Heart right ventricle (tissue), 16 donors: ENCODE data around the gene DMGDH. TPM values are rescaled to one million over a fixed set of nuclear protein-coding genes. Genes with fewer than 3 reads are reported as not detected.
A peak's percentile ranks its signal among the peaks of the same experiment; 100 is the strongest.

ENCODE experiments used
- ATAC-seq, 8 donors: fragments of 200-7000 bp; cut with Tn5 transposase; one replicate each; pipeline ENCODE4 v1.9.1; 2020; ENCODE audit warnings: mild to moderate bottlenecking in 8 of 8, moderate library complexity in 8 of 8, moderate number of reproducible peaks in 1 of 8
- DNase-seq, 2 donors: peaks; one replicate each; pipeline ENCODE4 v3.0.0-alpha.2; 2020
- H3K27ac ChIP-seq, 10 donors: fragments of 200-600 bp; sonication (generic) in 2 of 10; one replicate each; pipeline versions ENCODE4 v1.5.0 to v1.8.0; 2020 to 2022; ENCODE audit warnings: mild to moderate bottlenecking in 3 of 10
- H3K27me3 ChIP-seq, 7 donors: fragments of 200-600 bp; one replicate each; pipeline ENCODE4 v1.8.0; 2021 to 2022; ENCODE audit warnings: mild to moderate bottlenecking in 2 of 7
- H3K36me3 ChIP-seq, 9 donors: fragments of 200-600 bp; sonication (generic) in 1 of 9; one replicate each; pipeline versions ENCODE4 v1.5.0 to v1.8.0; 2020 to 2022; ENCODE audit warnings: mild to moderate bottlenecking in 2 of 9
- H3K4me1 ChIP-seq, 9 donors: fragments of 200-600 bp; sonication (generic) in 1 of 9; one replicate each; pipeline versions ENCODE4 v1.5.0 to v1.8.0; 2020 to 2022; ENCODE audit warnings: mild to moderate bottlenecking in 4 of 9
- H3K4me3 ChIP-seq, 10 donors: fragments of 200-600 bp; sonication (generic) in 2 of 10; one replicate each; pipeline versions ENCODE4 v1.5.0 to v1.8.0; 2020 to 2022; ENCODE audit warnings: mild to moderate bottlenecking in 7 of 10, moderate library complexity in 2 of 10
- H3K9me3 ChIP-seq, 11 donors: fragments of 200-600 bp in 10 of 11; sonication (generic) in 2 of 11; one replicate each; pipeline versions ENCODE4 v1.5.0 to v1.8.0; 2013 to 2022; ENCODE audit warnings: mild to moderate bottlenecking in 2 of 11, control low read depth in 1 of 11, moderate library complexity in 1 of 11
- WGBS, 2 donors: extraction: QIAGEN DNeasy Blood & Tissue Kit; methylation state at CpG; one replicate each; pipeline ENCODE4 v1.1.7; 2013; ENCODE audit warnings: inconsistent platforms in 1 of 2; 5-methylcytosine and 5-hydroxymethylcytosine counted together
- intact Hi-C, 10 donors: fragments of 100-400 bp; cut with DNase I; formaldehyde crosslinking; loops; one replicate each; pipeline versions ENCODE4 v1.11.1 to v1.14.2; 2022
- polyA plus RNA-seq, 2 donors: library from polyadenylated mRNA; stranded (reverse); fragments of 200-250 nt; gene quantifications; one replicate each; pipeline ENCODE4 v1.2.3, GENCODE V29; 2013
- total RNA-seq, 10 donors: library from RNA; stranded (reverse); fragmentation: NEBNext Ultra II Directional in 3 of 10; extraction: Animal tissue kit (Norgen Biotek cat#: 25700) in 3 of 10; gene quantifications; one replicate each; pipeline versions ENCODE4 v1.2.1 to v1.2.4, GENCODE V29; 2021 to 2023
- TF ChIP-seq, protein P1 (sequence below), 9 donors: fragments of 200-600 bp; sonication (generic) in 2 of 9; IDR thresholded peaks; one replicate each; pipeline versions ENCODE4 v1.5.0 to v1.8.0; 2021 to 2022; ENCODE audit warnings: antibody characterized with exemption in 9 of 9, mild to moderate bottlenecking in 5 of 9, moderate library complexity in 1 of 9
- donor health status: Arrhythmogenic right ventricular cardiomyopathy.
- donor health status: ischemic (EF 13 %, LVEDD 7.1; RV severe dilation, severe dysfunction).
- donor health status: healthy with polysubstance abuse.
- donor health status: DM: no; HTN: yes; CAD: no.
- donor health status: DM: no; HTN: no; CAD: no.
- donor health status: ischemic (EF 25% LVEDD 6.9; RV normal size, moderate dysfunction).
- donor health status: ischemic (EF 25% LVEDD 5.7; RV mildly dilated, moderate dysfunction).
- donor health status: healthy.
- donor health status: DM: yes; HTN: yes; CAD: no.
- donor health status: Ischemic cardiomyopathy.
- donor health status: ischemic (EF 35%, LVEDD 5.7; RV mildly dilated, moderate dysfunction).
- donor health status: nonischemic (EF 11% LVEDD 7.7; RV severe dilation, severe dysfunction).
- donor health status: DM: yes; HTN: yes; CAD: no.
- donor health status: PGD.
- donor health status: ischemic (EF 29% LVEDD 5.4; RV normal size, mild dysfunction).
- donor health status: nonischemic (EF 23%, LVEDD 6.1; RV moderate dilation, normal function).

DMGDH gene
- total and polyA plus RNA-seq, 12 donors = 0.17 to 3.4 (median 1.9) TPM

DNA sequence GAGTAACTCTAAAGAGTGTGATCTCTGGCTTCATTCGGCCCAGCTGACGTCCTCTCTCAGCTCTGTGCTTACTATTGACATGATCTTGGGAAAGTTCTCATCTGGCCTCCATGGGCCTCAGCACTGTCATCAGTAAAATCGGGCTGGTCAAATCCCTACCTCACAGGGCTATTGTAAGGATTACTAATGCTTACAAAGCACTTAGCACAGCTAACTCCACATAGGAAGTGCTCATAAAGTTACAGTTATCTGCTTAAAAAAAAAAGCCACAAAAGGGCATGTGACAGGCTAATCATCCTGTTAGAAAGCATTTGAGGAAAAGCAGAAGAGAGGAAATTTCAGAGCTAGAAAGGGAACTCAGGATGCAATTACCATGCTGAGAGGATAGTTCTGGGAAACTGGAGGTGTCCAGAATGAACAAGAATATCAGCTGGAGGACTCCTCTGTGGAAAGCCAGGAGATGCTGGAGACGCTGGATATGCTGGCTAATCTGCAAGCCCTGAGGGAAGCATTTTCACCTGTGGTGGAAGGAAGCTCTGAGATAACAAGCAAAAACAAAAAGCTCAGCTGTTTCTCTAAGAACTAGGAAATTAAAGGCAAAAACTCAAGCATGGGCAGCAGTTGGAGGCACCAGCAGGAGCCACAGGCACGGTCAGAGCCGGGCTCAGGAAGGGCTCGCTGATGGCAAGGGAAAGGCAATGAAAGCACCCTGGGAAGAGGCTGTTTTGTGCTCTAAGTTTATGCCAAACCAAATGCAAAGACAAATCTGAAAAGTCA lies 37.7 kb upstream of the DMGDH start:
- peaks cover 0 to 23% (median 7%) of the 10 kb centered on the region in 9 donors for H3K4me1 ChIP-seq
- intact Hi-C loops = loop anchor here in 1 of 10 donors (5.0 kb wide), 1 partner anchor 80 kb away; no protein-coding TSS in a partner anchor
- TF ChIP-seq, protein P1, sequence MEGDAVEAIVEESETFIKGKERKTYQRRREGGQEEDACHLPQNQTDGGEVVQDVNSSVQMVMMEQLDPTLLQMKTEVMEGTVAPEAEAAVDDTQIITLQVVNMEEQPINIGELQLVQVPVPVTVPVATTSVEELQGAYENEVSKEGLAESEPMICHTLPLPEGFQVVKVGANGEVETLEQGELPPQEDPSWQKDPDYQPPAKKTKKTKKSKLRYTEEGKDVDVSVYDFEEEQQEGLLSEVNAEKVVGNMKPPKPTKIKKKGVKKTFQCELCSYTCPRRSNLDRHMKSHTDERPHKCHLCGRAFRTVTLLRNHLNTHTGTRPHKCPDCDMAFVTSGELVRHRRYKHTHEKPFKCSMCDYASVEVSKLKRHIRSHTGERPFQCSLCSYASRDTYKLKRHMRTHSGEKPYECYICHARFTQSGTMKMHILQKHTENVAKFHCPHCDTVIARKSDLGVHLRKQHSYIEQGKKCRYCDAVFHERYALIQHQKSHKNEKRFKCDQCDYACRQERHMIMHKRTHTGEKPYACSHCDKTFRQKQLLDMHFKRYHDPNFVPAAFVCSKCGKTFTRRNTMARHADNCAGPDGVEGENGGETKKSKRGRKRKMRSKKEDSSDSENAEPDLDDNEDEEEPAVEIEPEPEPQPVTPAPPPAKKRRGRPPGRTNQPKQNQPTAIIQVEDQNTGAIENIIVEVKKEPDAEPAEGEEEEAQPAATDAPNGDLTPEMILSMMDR (IDR thresholded peaks at IDR 0.05) = no peak
- no peaks in the 10 kb centered on the region for H3K9me3 ChIP-seq
- H3K27me3 ChIP-seq = peaks cover 7 to 51% (median 33%) of the 10 kb centered on the region in 7 donors
- DNase-seq (no peak), ATAC-seq (peak in 3 of 8 donors; percentile 35 to 61 (median 38))
- peak overlapping the region in 1 of 10 donors; percentile 36 for H3K27ac ChIP-seq
- H3K36me3 ChIP-seq = no peaks in the 10 kb centered on the region
- no peak overlapping the region for H3K4me3 ChIP-seq
- WGBS, 2 donors = 57 to 58% methylated on average over 7 of the region's 7 CpGs

DNA sequence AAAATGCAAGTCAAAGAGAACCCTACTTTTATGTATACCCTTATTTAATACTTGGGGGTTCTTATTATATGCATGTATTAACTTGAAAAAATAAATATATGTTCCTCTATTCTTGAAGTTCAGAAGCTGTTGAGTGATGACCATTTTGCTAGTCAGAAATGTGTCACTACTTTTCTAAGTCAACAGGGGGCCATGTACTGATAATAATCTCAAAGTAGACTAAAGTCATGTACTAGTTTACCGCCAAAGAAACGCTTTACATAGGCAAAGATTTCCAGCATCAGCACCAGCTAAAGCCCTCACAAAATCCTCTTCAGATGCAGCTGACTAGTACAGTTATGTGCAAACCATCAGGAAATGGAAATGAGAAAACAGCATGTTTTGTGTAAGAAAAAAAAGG lies 36.4 kb upstream of the DMGDH start:
- Histone ChIP-seq H3K36me3 (no peaks in the 10 kb centered on the region), H3K27ac (no peak overlapping the region), H3K9me3 (no peaks in the 10 kb centered on the region), H3K4me1 (peaks cover 0 to 15% (median 0%) of the 10 kb centered on the region in 9 donors), H3K27me3 (peaks cover 0 to 37% (median 20%) of the 10 kb centered on the region in 7 donors), H3K4me3 (no peak overlapping the region)
- TF ChIP-seq, protein P1 (IDR thresholded peaks at IDR 0.05) = no peak
- intact Hi-C loops = loop anchor here in 1 of 10 donors (5.0 kb wide), 1 partner anchor 79 kb away; no protein-coding TSS in a partner anchor
- DNase-seq (no peak), ATAC-seq (no peak)
- 89 to 90% methylated on average over 2 of the region's 2 CpGs for WGBS, 2 donors

DNA sequence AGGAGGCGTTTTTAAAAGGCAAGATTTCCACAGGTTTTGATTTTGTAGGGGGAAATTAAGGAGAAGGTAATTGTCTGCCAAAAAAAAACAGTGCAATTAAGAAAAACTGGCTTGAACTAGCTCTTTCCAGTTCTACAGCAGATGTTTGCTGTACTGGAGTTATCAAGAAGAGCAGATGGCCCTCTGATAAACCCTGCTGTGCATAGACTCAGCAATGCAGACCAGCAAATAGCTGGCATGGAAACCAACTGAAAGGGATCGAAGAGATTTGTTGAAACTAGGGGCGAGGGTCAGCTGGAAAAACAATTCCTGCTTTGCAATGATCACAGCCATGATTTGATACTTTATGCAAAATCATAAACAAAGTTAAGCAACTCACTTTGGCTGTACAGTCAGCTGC lies 24.3 kb upstream of the DMGDH start:
- intact Hi-C loops = loop anchor here in 1 of 10 donors (1.0 kb wide), 1 partner anchor 24 kb away; no protein-coding TSS in a partner anchor
- no peak for DNase-seq
- Histone ChIP-seq H3K9me3 (no peaks in the 10 kb centered on the region), H3K27ac (no peak overlapping the region), H3K4me1 (peaks cover 0 to 11% (median 0%) of the 10 kb centered on the region in 9 donors), H3K27me3 (no peaks in the 10 kb centered on the region), H3K36me3 (no peaks in the 10 kb centered on the region), H3K4me3 (no peak overlapping the region)
- TF ChIP-seq, protein P1 (IDR thresholded peaks at IDR 0.05) = no peak
- 54 to 56% methylated on average over 3 of the region's 3 CpGs for WGBS, 2 donors
- ATAC-seq = no peak

DNA sequence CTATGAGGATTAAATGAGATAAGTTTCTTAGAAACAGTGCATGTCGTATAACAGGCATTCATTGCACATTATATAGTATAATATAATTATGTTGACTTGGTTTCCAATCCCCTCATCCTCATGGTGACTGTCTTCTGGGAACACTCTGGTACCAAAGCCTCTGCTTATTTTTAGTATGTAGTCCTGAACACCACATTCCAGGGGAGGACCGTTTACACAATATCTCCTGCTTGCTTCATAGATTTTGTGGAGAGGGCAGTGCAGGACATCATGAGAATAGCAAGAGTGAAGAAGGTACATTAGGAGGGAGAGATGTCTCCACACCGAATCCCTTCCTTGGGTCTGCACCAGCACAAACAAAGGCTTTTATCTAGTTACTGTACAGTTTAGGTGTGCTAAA lies 21.6 kb upstream of the DMGDH start:
- TF ChIP-seq, protein P1 (IDR thresholded peaks at IDR 0.05) = no peak
- intact Hi-C loops = no loop called here

More for the DNA sequence above, 21.6 kb upstream of the DMGDH start:
- H3K4me1 ChIP-seq = peaks cover 0 to 11% (median 0%) of the 10 kb centered on the region in 9 donors
- WGBS, 2 donors = 55 to 66% methylated on average over 3 of the region's 3 CpGs
- DNase-seq = no peak
- no peak overlapping the region for H3K4me3 ChIP-seq
- no peaks in the 10 kb centered on the region for H3K27me3 ChIP-seq
- no peak overlapping the region for H3K27ac ChIP-seq
- no peaks in the 10 kb centered on the region for H3K36me3 ChIP-seq
- no peaks in the 10 kb centered on the region for H3K9me3 ChIP-seq
- ATAC-seq = peak in 4 of 8 donors; percentile 51 to 98 (median 82)
